22Rv1 (cell line): ENCODE measurements around the gene TLNRD1.

Experiments
- CTCF ChIP-seq: fragments of 450-650 bp; IDR thresholded peaks from 2 replicates; pipeline ENCODE4 v1.5.1; 2017; ENCODE audit warnings: mild to moderate bottlenecking
- ZFX ChIP-seq: fragments of 450-650 bp; IDR thresholded peaks from 2 replicates; pipeline ENCODE4 v1.6.1; 2017; ENCODE audit warnings: antibody characterized with exemption, borderline replicate concordance

GRCh38 chr15:81040757-81041156 lies 40.0 kb downstream of the TLNRD1 start:
- TF ChIP-seq CTCF (no peak), ZFX (no peak)
